Measurements from ENCODE around the gene ANO1.

- no peak for TF ChIP-seq POLR2A (IDR thresholded peaks at IDR 0.05)
- no peak for TF ChIP-seq CTCF (IDR thresholded peaks at IDR 0.05)
Observed at GRCh38 chr11:70111269-70112016, 33.3 kb downstream of the ANO1 start.
